H1 (cell line): Measurements from ENCODE around the gene TYRP1. TPM values are rescaled to one million over a fixed set of nuclear protein-coding genes. Genes with fewer than 3 reads are reported as not detected.

ENCODE experiments used
- BACH1 ChIP-seq: IDR thresholded peaks from 2 replicates; pipeline ENCODE4 v1.6.1; 2012; ENCODE audit warnings: low read length, improper control_type of control experiment
- CHD7 ChIP-seq: fragments of 300-600 bp; sonication (generic); IDR thresholded peaks from 2 replicates; pipeline ENCODE4 v1.7.1; 2012; ENCODE audit warnings: low read length, moderate library complexity, mild to moderate bottlenecking, inconsistent platforms; ENCODE audit not compliant: insufficient replicate concordance
- MAFK ChIP-seq: IDR thresholded peaks from 2 replicates; pipeline ENCODE4 v1.6.1; 2012; ENCODE audit warnings: low read depth, mild to moderate bottlenecking, improper control_type of control experiment, low read length
- TCF12 ChIP-seq: IDR thresholded peaks from 2 replicates; pipeline ENCODE4 v1.6.1; 2011; ENCODE audit warnings: low read depth, mild to moderate bottlenecking, low read length
- polyA plus RNA-seq, 7 experiments: library from polyadenylated mRNA; depleted of rRNA in 3 of 7; stranded (reverse) in 5 of 7; unstranded in 2 of 7; fragments of >200 nt in 5 of 7; fragments of 200-250 nt in 2 of 7; gene quantifications; 1 replicate in 5 of 7; 2 replicates in 1 of 7; 4 replicates in 1 of 7; pipeline versions ENCODE4 v1.2.1 to v1.2.3, GENCODE V29; 2011 to 2013; ENCODE audit warnings: missing spikeins in 2 of 7, mixed read lengths in 2 of 7
- total RNA-seq: library from RNA; stranded (reverse); fragmentation: NEBNext Ultra II Directional; extraction: Animal tissue kit (Norgen Biotek cat#: 25700); gene quantifications from 2 replicates; pipeline ENCODE4 v1.2.1, GENCODE V29; 2021

Gene TYRP1
- total and polyA plus RNA-seq, 2 of the 8 experiments (the other 6 are each of a cell fraction or from before 2014, with no cell fraction given), result 0.15 TPM; not detected in 1

- TF ChIP-seq CHD7 (no peak), BACH1 (no peak), TCF12 (no peak), MAFK (no peak)
- TF ChIP-seq, all 59 proteins: peak for 0
These were observed 42.1 kb upstream of the TYRP1 start (continued) for GRCh38 chr9:12651125-12651524.
